PC-9 (cell line): Measurements from ENCODE around the gene L3MBTL1. TPM values are rescaled to one million over a fixed set of nuclear protein-coding genes. Genes with fewer than 3 reads are reported as not detected.

Experiments used
- BruUV-seq: library from RNA; stranded (reverse); fragments of 400-500 nt; replicated peaks from 2 replicates; lab custom pipeline; 2021; lab: Mats Ljungman, UMichigan
- CTCF ChIA-PET: fragments of 300-600 bp; sonication (Branson Sonifier 250); formaldehyde crosslinking; loops from one replicate; lab custom pipeline; 2022; ENCODE audit warnings: antibody characterized with exemption; lab: Charles Lee
- POLR2A ChIA-PET: fragments of 300-600 bp; sonication (Branson Sonifier 250); formaldehyde crosslinking; loops from one replicate; lab custom pipeline; 2022; ENCODE audit warnings: antibody characterized with exemption; ENCODE audit not compliant: unreplicated experiment; lab: Charles Lee
- DNase-seq, 2 experiments: peaks; one replicate each; pipeline versions ENCODE4 v3.0.0 to v3.0.0-alpha.2; 2015 to 2022; ENCODE audit warnings: mixed read lengths in 1 of 2
- H2AFZ ChIP-seq: fragments of 200-600 bp; sonication (generic); 2 replicates; pipeline ENCODE4 v1.8.1; 2017; ENCODE audit warnings: antibody characterized with exemption
- H3F3A ChIP-seq: fragments of 200-600 bp; sonication (generic); 2 replicates; pipeline ENCODE4 v1.8.1; 2017; ENCODE audit warnings: antibody characterized with exemption, mild to moderate bottlenecking, low read depth; ENCODE audit not compliant: insufficient read depth
- H3K27ac ChIP-seq: fragments of 200-600 bp; sonication (generic); 2 replicates; pipeline ENCODE4 v1.6.1; 2016; ENCODE audit warnings: mixed run types
- H3K27me3 ChIP-seq: fragments of 200-600 bp; sonication (generic); 2 replicates; pipeline ENCODE4 v1.6.1; 2016; ENCODE audit warnings: low read depth, mixed run types; ENCODE audit not compliant: insufficient read depth
- H3K36me3 ChIP-seq: fragments of 200-600 bp; sonication (generic); 2 replicates; pipeline ENCODE4 v1.6.1; 2016; ENCODE audit warnings: low read depth, mixed run types
- H3K4me1 ChIP-seq: fragments of 200-600 bp; sonication (generic); replicated peaks from 2 replicates; pipeline ENCODE4 v1.6.1; 2016; ENCODE audit warnings: mixed run types; ENCODE audit not compliant: insufficient read depth
- H3K4me2 ChIP-seq: fragments of 200-600 bp; sonication (generic); 2 replicates; pipeline ENCODE4 v1.6.1; 2017; ENCODE audit warnings: mixed run types
- H3K4me3 ChIP-seq: fragments of 200-600 bp; sonication (generic); 2 replicates; pipeline ENCODE4 v1.6.1; 2016; ENCODE audit warnings: mixed run types
- H3K79me2 ChIP-seq: fragments of 200-600 bp; sonication (generic); 2 replicates; pipeline ENCODE4 v1.6.1; 2017; ENCODE audit warnings: low read depth, mixed run types
- H3K9me2 ChIP-seq: fragments of 200-600 bp; sonication (generic); 2 replicates; pipeline ENCODE4 v1.8.1; 2017; ENCODE audit warnings: mild to moderate bottlenecking; ENCODE audit not compliant: insufficient read depth
- H3K9me3 ChIP-seq: fragments of 200-600 bp; sonication (generic); 2 replicates; pipeline ENCODE4 v1.8.1; 2016; ENCODE audit warnings: low read depth; ENCODE audit not compliant: insufficient read depth
- H4K20me1 ChIP-seq: fragments of 200-600 bp; sonication (generic); 2 replicates; pipeline ENCODE4 v1.8.1; 2017; ENCODE audit not compliant: insufficient read depth
- EZH2 ChIP-seq: fragments of 200-600 bp; sonication (generic); IDR thresholded peaks from 2 replicates; pipeline ENCODE4 v1.8.0; 2017; ENCODE audit warnings: antibody characterized with exemption, low read depth
- intact Hi-C: fragments of 100-400 bp; cut with micrococcal nuclease; formaldehyde crosslinking; loops from one replicate; pipeline ENCODE4 v1.10.0; 2022; ENCODE audit not compliant: unreplicated experiment
- total RNA-seq: library from RNA; stranded (reverse); gene quantifications from 2 replicates; pipeline ENCODE4 v1.2.3, GENCODE V29; 2021
- TF ChIP-seq, protein P1 (sequence below): fragments of 200-600 bp; sonication (generic); conservative IDR thresholded peaks from 2 replicates; pipeline ENCODE4 v1.6.1; 2017; ENCODE audit warnings: mixed run types, antibody characterized with exemption, mild to moderate bottlenecking, moderate library complexity

L3MBTL1 gene
- total RNA-seq, 1 experiment from 2014 or later = 34.9 TPM

- Histone ChIP-seq H2AFZ (peak overlapping the region; percentile 99), H3K4me3 (peak overlapping the region; percentile 97), H4K20me1 (no peaks in the 10 kb centered on the region), H3F3A (peaks cover 12% of the 10 kb centered on the region; the same call in 1 of the 2 replicates), H3K9me2 (no peaks in the 10 kb centered on the region), H3K27me3 (peaks cover 35% of the 10 kb centered on the region; the same call in 1 of the 2 replicates), H3K27ac (no peak overlapping the region), H3K4me1 (peaks cover 8% of the 10 kb centered on the region; the same call in 1 of the 2 replicates), H3K4me2 (peak overlapping the region; percentile 95), H3K9me3 (no peaks in the 10 kb centered on the region), H3K36me3 (no peaks in the 10 kb centered on the region), H3K79me2 (no peaks in the 10 kb centered on the region)
- TF ChIP-seq, protein P1, sequence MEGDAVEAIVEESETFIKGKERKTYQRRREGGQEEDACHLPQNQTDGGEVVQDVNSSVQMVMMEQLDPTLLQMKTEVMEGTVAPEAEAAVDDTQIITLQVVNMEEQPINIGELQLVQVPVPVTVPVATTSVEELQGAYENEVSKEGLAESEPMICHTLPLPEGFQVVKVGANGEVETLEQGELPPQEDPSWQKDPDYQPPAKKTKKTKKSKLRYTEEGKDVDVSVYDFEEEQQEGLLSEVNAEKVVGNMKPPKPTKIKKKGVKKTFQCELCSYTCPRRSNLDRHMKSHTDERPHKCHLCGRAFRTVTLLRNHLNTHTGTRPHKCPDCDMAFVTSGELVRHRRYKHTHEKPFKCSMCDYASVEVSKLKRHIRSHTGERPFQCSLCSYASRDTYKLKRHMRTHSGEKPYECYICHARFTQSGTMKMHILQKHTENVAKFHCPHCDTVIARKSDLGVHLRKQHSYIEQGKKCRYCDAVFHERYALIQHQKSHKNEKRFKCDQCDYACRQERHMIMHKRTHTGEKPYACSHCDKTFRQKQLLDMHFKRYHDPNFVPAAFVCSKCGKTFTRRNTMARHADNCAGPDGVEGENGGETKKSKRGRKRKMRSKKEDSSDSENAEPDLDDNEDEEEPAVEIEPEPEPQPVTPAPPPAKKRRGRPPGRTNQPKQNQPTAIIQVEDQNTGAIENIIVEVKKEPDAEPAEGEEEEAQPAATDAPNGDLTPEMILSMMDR = no peak
- TF ChIP-seq EZH2 = no peak
- intact Hi-C loops = no loop called here
- CTCF ChIA-PET = no interaction called here
- BruUV-seq = TSS peak; percentile 63
- POLR2A ChIA-PET = interaction anchor here (0.6 kb wide), 3 partner anchors 42 to 813 kb away, joined by 3 to 5 read pairs (median 4); no protein-coding TSS in a partner anchor
- no peak for DNase-seq
Observed at GRCh38 chr20:43508106-43508505, 609 bp downstream of the L3MBTL1 start.

DNA sequence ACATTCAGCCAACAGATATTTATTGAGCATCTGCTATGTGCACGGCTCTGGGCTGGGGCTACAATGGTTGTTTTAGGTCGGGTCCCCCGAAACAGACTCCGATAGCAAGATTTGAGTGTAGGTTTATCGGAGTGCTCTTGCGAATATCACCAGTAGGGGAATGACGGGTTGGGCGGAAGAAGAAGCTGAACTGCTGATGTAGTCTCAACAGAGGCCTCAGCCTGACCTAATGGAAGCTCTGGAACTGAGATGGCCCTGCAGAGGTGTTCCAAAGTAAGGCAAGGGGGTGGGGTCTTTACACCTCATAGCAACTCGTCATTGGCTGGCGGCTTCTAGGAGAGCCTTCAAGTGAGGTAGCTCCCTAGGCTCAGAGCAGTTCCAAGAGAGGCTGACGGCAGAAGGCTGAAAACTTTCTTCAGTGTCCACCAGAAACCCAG is 1.1 kb downstream of the L3MBTL1 start:
- ChIA-PET CTCF (no interaction called here), POLR2A (no interaction called here)
- no TSS peak for BruUV-seq
- Histone ChIP-seq H3K36me3 (no peaks in the 10 kb centered on the region), H3K9me2 (no peaks in the 10 kb centered on the region), H3K4me1 (peaks cover 9% of the 10 kb centered on the region; the same call in 1 of the 2 replicates), H3K4me3 (peak overlapping the region; percentile 97), H3K4me2 (peak overlapping the region; percentile 95), H3K27me3 (peaks cover 30% of the 10 kb centered on the region; the same call in 1 of the 2 replicates), H3K27ac (no peak overlapping the region), H3K79me2 (no peaks in the 10 kb centered on the region), H2AFZ (peak overlapping the region; percentile 99; the same call in 1 of the 2 replicates), H3K9me3 (no peaks in the 10 kb centered on the region), H3F3A (peaks cover 12% of the 10 kb centered on the region; the same call in 1 of the 2 replicates), H4K20me1 (no peaks in the 10 kb centered on the region)
- intact Hi-C loops = no loop called here
- DNase-seq = no peak
- TF ChIP-seq, protein P1 = no peak
- no peak for TF ChIP-seq EZH2

- Histone ChIP-seq H3K4me1 (peaks cover 15% of the 10 kb centered on the region), H3K79me2 (peaks cover 17% of the 10 kb centered on the region), H2AFZ (no peak overlapping the region), H3K27me3 (peaks cover under 1% of the 10 kb centered on the region; the same call in 1 of the 2 replicates), H3K9me3 (no peaks in the 10 kb centered on the region), H3F3A (peaks cover 6% of the 10 kb centered on the region; the same call in 1 of the 2 replicates), H3K36me3 (no peaks in the 10 kb centered on the region), H3K4me2 (no peak overlapping the region), H3K9me2 (no peaks in the 10 kb centered on the region), H3K4me3 (no peak overlapping the region), H4K20me1 (no peaks in the 10 kb centered on the region), H3K27ac (no peak overlapping the region)
- CTCF ChIA-PET = no interaction called here
- TF ChIP-seq, protein P1 = no peak
- no TSS peak for BruUV-seq
- intact Hi-C loops = no loop called here
- DNase-seq = no peak
- POLR2A ChIA-PET = no interaction called here
Observed at GRCh38 chr20:43511879-43512278, 4.4 kb downstream of the L3MBTL1 start.
